ENCODE measurements around the gene PSMD10.

Gene PSMD10

GRCh38 chrX:108091264-108091877, at the start of gene PSMD10, which contains the start of gene ATG4A:
Gene PSMD10, minus strand, starts transcription at chrX:108091542. Its CDS starts 22 bp downstream, at chrX:108091520.
Gene ATG4A, plus strand, starts transcription at chrX:108091778. Its CDS starts 49 bp downstream, at chrX:108091827.
- peak; percentile 60 to 76 for DNase-seq (ENCODE audit: low read depth in 2 of 2, low spot score in 1 of 2)

- no peak for DNase-seq (ENCODE audit: low read depth in 2 of 2, low spot score in 1 of 2)
Measured at GRCh38 chrX:108138814-108139702, 47.7 kb upstream of the PSMD10 start.

DNA sequence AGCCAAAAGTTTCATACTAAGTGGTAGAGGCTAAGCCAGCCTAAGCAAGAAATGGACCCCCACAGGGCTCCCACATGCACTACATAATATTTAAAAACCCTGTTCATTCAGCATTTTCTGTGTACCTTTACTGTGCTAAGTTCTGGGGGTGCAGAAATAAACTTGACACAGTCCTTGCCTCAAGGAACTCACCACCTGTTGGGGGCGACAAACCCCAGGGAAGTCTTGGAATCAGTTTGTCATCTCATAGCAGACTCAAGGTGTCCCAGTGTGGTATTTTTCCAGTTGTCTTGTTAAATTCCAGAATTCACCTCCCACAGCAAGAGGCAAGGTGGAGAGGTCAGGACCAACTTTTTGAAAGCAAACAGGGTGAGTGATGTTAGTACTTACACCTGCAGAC, 43.4 kb upstream of the PSMD10 start:
- no peak for DNase-seq (ENCODE audit: low read depth in 2 of 2, low spot score in 1 of 2)

DNA sequence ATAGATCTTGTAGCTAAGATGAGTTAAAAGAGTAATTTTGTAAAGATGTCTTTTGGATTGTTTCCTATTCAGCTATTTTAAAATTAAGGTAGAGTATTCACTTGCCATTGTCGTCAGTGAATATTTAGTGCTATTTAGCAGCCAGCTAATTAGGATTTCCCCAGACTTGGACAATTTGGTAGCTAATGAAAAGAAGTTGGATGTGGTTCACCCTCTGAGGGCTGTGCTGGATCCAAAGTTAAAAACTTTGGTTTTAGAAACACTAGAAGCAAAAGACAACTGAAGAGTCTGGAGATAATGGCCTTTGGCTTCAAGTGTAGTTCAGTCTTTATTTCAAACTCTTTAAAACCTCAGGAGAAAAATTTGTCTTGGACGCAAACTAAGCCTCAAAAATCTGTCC, 41.5 kb upstream of the PSMD10 start:
- DNase-seq (ENCODE audit: low read depth in 2 of 2, low spot score in 1 of 2): no peak

- no peak for DNase-seq (ENCODE audit: low read depth in 2 of 2, low spot score in 1 of 2)
Measured at GRCh38 chrX:108132034-108132433, 40.7 kb upstream of the PSMD10 start.

DNA sequence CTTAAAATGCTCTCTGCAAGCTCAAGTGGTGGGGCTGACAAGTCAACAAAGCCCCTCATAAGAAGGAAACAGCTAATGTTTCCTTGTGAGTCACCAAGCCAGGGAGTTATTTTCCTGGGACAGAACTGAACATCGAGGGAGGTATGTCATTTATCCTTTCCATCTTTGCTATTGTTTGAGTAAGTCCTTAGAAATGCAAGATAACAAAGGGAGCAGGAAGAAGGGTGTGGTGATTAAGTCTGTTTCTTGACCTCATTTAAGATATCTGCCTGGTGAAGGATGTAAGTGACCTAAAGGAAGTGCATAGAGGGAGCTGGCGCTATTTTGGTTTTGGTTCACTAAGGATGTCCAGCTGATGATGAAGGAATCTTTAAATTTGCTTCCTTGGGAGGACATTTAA, 40.1 kb upstream of the PSMD10 start:
- no peak for DNase-seq (ENCODE audit: low read depth in 2 of 2, low spot score in 1 of 2)

GRCh38 chrX:108130889-108131288, 39.5 kb upstream of the PSMD10 start:
- DNase-seq (ENCODE audit: low read depth in 2 of 2, low spot score in 1 of 2): no peak

- DNase-seq (ENCODE audit: low read depth in 2 of 2, low spot score in 1 of 2): no peak
Measured at GRCh38 chrX:108127152-108127551, 35.8 kb upstream of the PSMD10 start.

GRCh38 chrX:108126661-108127060, 35.3 kb upstream of the PSMD10 start:
- no peak for DNase-seq (ENCODE audit: low read depth in 2 of 2, low spot score in 1 of 2)

DNA sequence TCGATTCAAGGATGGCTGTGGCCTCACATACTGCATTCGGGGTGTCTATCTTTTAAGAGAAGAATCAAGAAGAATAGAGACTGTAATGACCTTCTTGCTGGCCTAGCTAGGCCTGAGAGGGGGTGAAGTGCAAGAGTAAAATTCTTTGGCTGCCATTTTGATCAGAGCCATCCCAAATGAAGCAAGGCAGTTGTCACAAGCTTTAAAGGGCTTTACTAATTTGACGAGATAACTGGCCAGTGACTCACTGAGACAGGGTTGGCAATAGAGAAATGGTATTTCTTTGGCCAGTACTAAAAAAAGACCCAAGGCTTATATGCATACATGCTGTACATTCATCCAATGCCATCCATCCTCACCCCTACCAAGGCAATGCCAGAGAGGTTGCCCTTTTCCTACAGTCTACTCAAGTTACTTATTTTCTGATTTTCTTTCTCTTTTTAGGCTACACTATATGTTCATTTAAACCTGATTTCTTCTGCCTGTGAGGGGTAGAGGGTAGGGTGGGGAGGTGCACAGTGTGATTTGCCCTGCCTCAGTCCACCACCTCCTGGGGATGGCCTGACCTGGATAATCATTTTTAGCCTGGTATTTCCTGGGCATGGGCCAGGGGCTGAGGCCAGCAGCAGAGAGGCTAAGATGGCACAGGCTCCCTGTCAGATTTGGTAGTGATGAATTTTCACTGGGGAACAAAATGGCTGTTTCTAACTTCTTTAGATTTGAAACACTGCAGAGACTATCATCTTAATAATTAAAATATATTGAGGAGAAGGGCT, 32.4 kb upstream of the PSMD10 start:
- DNase-seq (ENCODE audit: low read depth in 2 of 2, low spot score in 1 of 2): no peak

GRCh38 chrX:108122748-108123147, 31.4 kb upstream of the PSMD10 start:
- no peak for DNase-seq (ENCODE audit: low read depth in 2 of 2, low spot score in 1 of 2)

GRCh38 chrX:108121291-108121690, 29.9 kb upstream of the PSMD10 start:
- DNase-seq (ENCODE audit: low read depth in 2 of 2, low spot score in 1 of 2): no peak

DNA sequence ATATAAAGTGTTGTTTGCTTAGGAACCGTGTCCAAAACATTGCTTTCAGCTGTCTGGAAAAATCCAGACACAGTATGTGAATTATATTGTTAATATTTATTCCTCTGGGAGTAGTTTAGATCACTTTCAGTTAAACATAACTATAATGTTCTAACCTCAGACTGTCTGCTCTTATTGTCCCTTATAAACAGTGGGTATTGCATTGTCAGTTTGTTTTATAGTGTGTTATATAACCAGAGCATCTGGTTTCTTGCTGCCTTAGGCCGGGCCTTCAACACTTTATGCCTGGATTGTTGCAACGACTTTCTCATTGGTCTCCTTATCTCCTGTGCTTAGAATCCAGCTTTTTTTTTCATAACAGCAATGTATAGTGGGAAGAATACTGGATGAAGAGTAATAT, 26.6 kb upstream of the PSMD10 start:
- DNase-seq (ENCODE audit: low read depth in 2 of 2, low spot score in 1 of 2): no peak

DNA sequence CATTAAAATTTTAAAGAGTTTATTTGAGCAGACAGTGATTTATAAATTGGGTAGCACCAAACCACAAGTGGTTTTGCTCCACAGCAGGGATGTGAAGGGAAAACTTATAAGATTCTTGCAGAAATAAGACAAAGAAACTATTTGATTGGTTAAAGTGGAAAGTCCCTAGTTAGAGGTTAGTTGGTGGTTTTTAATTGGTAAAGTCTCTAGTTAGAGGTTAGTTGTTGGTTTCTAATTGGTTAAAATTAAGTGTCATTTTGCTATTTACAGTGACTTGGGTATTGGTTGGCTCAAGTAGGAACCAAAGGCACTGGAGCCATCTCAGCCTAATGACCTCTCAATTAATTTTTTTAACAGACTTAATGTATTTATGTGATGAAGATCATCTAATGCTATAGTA, 23.2 kb upstream of the PSMD10 start:
- DNase-seq (ENCODE audit: low read depth in 2 of 2, low spot score in 1 of 2): no peak

- DNase-seq (ENCODE audit: low read depth in 2 of 2, low spot score in 1 of 2): no peak
Measured at GRCh38 chrX:108105473-108105872, 14.1 kb upstream of the PSMD10 start.

- no peak for DNase-seq (ENCODE audit: low read depth in 2 of 2, low spot score in 1 of 2)
Measured at GRCh38 chrX:108097380-108097779, 6.0 kb upstream of the PSMD10 start.

GRCh38 chrX:108091878-108092291, 543 bp upstream of the PSMD10 start:
- no peak for DNase-seq (ENCODE audit: low read depth in 2 of 2, low spot score in 1 of 2)

- DNase-seq (ENCODE audit: low read depth in 2 of 2, low spot score in 1 of 2): no peak
Measured at GRCh38 chrX:108090491-108091263, 665 bp downstream of the PSMD10 start.

DNA sequence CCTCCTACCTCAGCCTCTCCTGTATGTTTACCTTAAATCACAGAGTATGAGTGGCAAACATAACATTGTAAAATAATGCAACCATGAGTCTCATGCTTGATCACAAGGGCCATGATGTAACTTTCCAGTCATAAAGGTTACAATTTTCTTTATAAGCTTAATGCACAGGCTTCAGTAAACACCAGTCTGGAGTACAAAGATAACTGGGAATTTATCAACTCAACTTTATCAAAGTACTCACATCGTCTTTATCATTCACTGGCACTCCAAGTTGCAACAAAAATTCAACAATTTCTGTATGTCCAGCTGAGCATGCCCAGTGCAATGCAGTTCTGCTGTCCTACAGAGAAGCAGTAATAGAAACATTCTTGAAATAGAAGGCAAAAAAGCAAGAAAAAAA, 2.8 kb downstream of the PSMD10 start:
- no peak for DNase-seq (ENCODE audit: low read depth in 2 of 2, low spot score in 1 of 2)

DNA sequence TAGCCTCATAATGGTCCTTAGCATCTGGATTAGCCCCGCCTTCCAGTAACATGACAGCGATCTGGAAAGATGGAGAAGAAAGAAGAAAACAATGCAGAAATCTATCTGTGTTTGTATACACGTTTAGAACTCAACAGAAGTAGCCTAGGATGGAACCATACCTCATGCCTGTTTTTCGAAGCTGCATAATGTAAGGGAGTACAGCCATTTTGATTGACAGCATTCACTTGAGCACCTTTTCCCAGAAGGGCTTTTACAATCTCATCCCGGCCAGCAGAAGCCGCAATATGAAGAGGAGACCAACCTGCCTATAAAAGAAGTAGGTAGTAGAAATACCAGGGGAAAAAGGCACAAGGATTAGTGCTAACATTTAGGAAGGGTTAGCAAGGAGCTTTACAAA, 3.5 kb downstream of the PSMD10 start:
- DNase-seq (ENCODE audit: low read depth in 2 of 2, low spot score in 1 of 2): no peak

- DNase-seq (ENCODE audit: low read depth in 2 of 2, low spot score in 1 of 2): no peak
Measured at GRCh38 chrX:108081110-108081509, 10.2 kb downstream of the PSMD10 start.

Data from stimulated activated CD8-positive, alpha-beta memory T cell treated with anti-CD3 and anti-CD28 coated beads, Interleukin-4, amount 100 ng/mL, for 4 hours (primary cell).